Panc1 (cell line): ENCODE data around the gene NPHP1. TPM values are rescaled to one million over a fixed set of nuclear protein-coding genes. Genes with fewer than 3 reads are reported as not detected.

Experiments
- ATAC-seq: fragments of 200-7000 bp; cut with Tn5 transposase; 2 replicates; pipeline ENCODE4 v1.9.1; 2020; ENCODE audit warnings: mild to moderate bottlenecking, moderate library complexity
- BruUV-seq: library from RNA; stranded (reverse); fragments of 400-500 nt; replicated peaks from 2 replicates; lab custom pipeline; 2021; lab: Mats Ljungman, UMichigan
- CTCF ChIA-PET: fragments of 300-600 bp; sonication (Branson Sonifier 250); formaldehyde crosslinking; loops from one replicate; lab custom pipeline; 2022; ENCODE audit warnings: antibody characterized with exemption; lab: Charles Lee
- POLR2A ChIA-PET: fragments of 300-600 bp; sonication (Branson Sonifier 250); formaldehyde crosslinking; loops from one replicate; lab custom pipeline; 2022; ENCODE audit warnings: antibody characterized with exemption; lab: Charles Lee
- DNase-seq: peaks from one replicate; pipeline ENCODE4 v3.0.0-alpha.2; 2010; ENCODE audit warnings: low read depth, low spot score
- H3K27ac ChIP-seq: 2 replicates; pipeline ENCODE4 v1.5.1; 2011; ENCODE audit warnings: mild to moderate bottlenecking, low read length, inconsistent platforms
- H3K27me3 ChIP-seq: fragments of 200-500 bp; sonication (Bioruptor generic); 2 replicates; pipeline ENCODE4 v1.6.0; 2014; ENCODE audit warnings: low read length, inconsistent platforms; ENCODE audit not compliant: control insufficient read depth, insufficient read depth
- H3K36me3 ChIP-seq: fragments of 200-500 bp; sonication (Bioruptor generic); 2 replicates; pipeline ENCODE4 v1.5.1; 2014; ENCODE audit warnings: inconsistent platforms, mild to moderate bottlenecking, low read length, moderate library complexity; ENCODE audit not compliant: control insufficient read depth, insufficient read depth
- H3K4me1 ChIP-seq: 2 replicates; pipeline ENCODE4 v1.5.1; 2011; ENCODE audit warnings: inconsistent platforms, mild to moderate bottlenecking, low read length, moderate library complexity; ENCODE audit not compliant: control insufficient read depth, insufficient read depth
- H3K4me3 ChIP-seq, 2 experiments: 2 replicates each; pipeline ENCODE4 v1.5.1; 2011 to 2012; ENCODE audit warnings: low read depth in 2 of 2, low read length in 2 of 2, mild to moderate bottlenecking in 2 of 2, inconsistent platforms in 1 of 2, moderate library complexity in 1 of 2
- H3K9me3 ChIP-seq: fragments of 200-500 bp; sonication (Bioruptor generic); 2 replicates; pipeline ENCODE4 v1.5.1; 2014; ENCODE audit warnings: low read depth, mild to moderate bottlenecking, inconsistent platforms, low read length, moderate library complexity; ENCODE audit not compliant: control insufficient read depth, insufficient read depth
- POLR2AphosphoS5 ChIP-seq: IDR thresholded peaks from 2 replicates; pipeline ENCODE4 v1.6.1; 2012; ENCODE audit warnings: mild to moderate bottlenecking, low read depth, low read length, moderate library complexity
- SIN3A ChIP-seq: IDR thresholded peaks from 2 replicates; pipeline ENCODE4 v1.6.1; 2012; ENCODE audit warnings: low read depth, mild to moderate bottlenecking, low read length, moderate library complexity, borderline replicate concordance; ENCODE audit not compliant: insufficient read depth
- TCF7L2 ChIP-seq: IDR thresholded peaks from 2 replicates; pipeline ENCODE4 v1.6.1; 2011; ENCODE audit warnings: mild to moderate bottlenecking, low read depth, low read length, inconsistent platforms
- in situ Hi-C: cut with HindIII; loops from 2 replicates; pipeline ENCODE4 v1.10.0; 2016; ENCODE audit warnings: low sequenced_read_pairs, low pct_unique_long_range_greater_than_20kb
- intact Hi-C: fragments of 100-400 bp; cut with micrococcal nuclease; formaldehyde crosslinking; loops from one replicate; pipeline ENCODE4 v1.10.0; 2022; ENCODE audit not compliant: unreplicated experiment
- total RNA-seq: library from RNA; stranded (reverse); gene quantifications from one replicate; pipeline ENCODE4 v1.2.1, GENCODE V29; 2021; ENCODE audit not compliant: unreplicated experiment
- TF ChIP-seq, protein P1 (sequence below): fragments of 450-650 bp; IDR thresholded peaks from 2 replicates; pipeline ENCODE4 v1.5.1; 2017; ENCODE audit warnings: mild to moderate bottlenecking
- TF ChIP-seq, protein P2 (sequence below), 2 experiments: IDR thresholded peaks; 2 replicates each; pipeline ENCODE4 v1.6.1; 2011 to 2012; ENCODE audit warnings: low read depth in 2 of 2, control low read depth in 1 of 2, low read length in 1 of 2, mild to moderate bottlenecking in 1 of 2, moderate library complexity in 1 of 2; ENCODE audit not compliant: insufficient read depth in 1 of 2

NPHP1 gene
- total RNA-seq, 1 experiment from 2014 or later: 7.2 TPM

DNA sequence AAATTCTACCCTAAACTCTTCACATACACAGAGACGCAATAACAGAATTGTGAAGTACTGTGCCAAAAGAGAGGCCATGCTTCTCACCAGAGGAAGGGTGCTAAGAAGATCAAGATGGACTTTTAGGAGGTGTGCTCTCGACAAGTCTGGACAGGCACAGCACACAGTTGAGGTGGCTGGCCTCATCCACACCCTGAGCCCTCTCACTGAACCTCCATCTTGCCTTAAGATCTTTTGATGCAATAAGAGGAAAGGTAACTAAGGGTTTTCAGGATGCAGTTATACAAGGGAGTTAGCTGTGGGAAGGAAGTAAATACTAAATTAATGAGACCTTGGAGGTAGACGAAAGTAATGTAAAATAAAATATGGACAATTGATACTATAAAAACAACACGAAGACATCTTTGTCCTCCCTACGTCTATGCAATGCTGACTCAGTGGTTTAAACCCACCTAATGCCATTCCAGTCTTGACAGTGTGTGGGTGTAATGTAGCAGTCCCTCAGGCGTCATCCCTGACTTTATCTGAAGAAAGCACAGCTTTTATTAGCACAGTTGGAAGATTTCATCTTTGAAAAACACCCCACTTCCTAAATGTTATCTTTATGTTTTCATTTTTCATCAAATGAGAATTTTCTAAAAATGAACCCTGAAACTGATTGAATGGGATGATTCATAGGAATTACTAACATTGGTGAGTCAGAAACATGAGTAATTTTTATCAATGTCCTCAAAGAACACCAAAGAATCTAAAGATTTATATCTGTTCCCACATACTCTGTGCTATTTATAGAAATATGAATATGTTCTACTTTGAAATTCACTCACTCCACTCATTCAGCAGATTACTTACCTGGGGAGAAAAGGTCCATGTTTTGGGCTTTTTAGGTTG, 55.2 kb downstream of the NPHP1 start:
- POLR2A ChIA-PET: no interaction called here
- Histone ChIP-seq H3K27ac (peak overlapping the region; percentile 72), H3K4me3 (no peak overlapping the region), H3K27me3 (no peaks in the 10 kb centered on the region), H3K9me3 (peaks cover 8% of the 10 kb centered on the region), H3K4me1 (peaks cover 7% of the 10 kb centered on the region; the same call in 1 of the 2 replicates), H3K36me3 (no peaks in the 10 kb centered on the region)
- intact Hi-C loops (no loop called here), in situ Hi-C loops (no loop called here)
- CTCF ChIA-PET: no interaction called here
- no peak for DNase-seq
- peak; percentile 84 for ATAC-seq
- TF ChIP-seq, protein P1, sequence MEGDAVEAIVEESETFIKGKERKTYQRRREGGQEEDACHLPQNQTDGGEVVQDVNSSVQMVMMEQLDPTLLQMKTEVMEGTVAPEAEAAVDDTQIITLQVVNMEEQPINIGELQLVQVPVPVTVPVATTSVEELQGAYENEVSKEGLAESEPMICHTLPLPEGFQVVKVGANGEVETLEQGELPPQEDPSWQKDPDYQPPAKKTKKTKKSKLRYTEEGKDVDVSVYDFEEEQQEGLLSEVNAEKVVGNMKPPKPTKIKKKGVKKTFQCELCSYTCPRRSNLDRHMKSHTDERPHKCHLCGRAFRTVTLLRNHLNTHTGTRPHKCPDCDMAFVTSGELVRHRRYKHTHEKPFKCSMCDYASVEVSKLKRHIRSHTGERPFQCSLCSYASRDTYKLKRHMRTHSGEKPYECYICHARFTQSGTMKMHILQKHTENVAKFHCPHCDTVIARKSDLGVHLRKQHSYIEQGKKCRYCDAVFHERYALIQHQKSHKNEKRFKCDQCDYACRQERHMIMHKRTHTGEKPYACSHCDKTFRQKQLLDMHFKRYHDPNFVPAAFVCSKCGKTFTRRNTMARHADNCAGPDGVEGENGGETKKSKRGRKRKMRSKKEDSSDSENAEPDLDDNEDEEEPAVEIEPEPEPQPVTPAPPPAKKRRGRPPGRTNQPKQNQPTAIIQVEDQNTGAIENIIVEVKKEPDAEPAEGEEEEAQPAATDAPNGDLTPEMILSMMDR: no peak
- TF ChIP-seq SIN3A: no peak
- TF ChIP-seq TCF7L2: no peak
- TF ChIP-seq POLR2AphosphoS5: no peak
- TF ChIP-seq, protein P2, sequence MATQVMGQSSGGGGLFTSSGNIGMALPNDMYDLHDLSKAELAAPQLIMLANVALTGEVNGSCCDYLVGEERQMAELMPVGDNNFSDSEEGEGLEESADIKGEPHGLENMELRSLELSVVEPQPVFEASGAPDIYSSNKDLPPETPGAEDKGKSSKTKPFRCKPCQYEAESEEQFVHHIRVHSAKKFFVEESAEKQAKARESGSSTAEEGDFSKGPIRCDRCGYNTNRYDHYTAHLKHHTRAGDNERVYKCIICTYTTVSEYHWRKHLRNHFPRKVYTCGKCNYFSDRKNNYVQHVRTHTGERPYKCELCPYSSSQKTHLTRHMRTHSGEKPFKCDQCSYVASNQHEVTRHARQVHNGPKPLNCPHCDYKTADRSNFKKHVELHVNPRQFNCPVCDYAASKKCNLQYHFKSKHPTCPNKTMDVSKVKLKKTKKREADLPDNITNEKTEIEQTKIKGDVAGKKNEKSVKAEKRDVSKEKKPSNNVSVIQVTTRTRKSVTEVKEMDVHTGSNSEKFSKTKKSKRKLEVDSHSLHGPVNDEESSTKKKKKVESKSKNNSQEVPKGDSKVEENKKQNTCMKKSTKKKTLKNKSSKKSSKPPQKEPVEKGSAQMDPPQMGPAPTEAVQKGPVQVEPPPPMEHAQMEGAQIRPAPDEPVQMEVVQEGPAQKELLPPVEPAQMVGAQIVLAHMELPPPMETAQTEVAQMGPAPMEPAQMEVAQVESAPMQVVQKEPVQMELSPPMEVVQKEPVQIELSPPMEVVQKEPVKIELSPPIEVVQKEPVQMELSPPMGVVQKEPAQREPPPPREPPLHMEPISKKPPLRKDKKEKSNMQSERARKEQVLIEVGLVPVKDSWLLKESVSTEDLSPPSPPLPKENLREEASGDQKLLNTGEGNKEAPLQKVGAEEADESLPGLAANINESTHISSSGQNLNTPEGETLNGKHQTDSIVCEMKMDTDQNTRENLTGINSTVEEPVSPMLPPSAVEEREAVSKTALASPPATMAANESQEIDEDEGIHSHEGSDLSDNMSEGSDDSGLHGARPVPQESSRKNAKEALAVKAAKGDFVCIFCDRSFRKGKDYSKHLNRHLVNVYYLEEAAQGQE (IDR thresholded peaks at IDR 0.05; ENCODE audit: insufficient read depth in 1 of 2, low read depth in 2 of 2, low read length in 1 of 2): no peak
- no TSS peak for BruUV-seq

DNA sequence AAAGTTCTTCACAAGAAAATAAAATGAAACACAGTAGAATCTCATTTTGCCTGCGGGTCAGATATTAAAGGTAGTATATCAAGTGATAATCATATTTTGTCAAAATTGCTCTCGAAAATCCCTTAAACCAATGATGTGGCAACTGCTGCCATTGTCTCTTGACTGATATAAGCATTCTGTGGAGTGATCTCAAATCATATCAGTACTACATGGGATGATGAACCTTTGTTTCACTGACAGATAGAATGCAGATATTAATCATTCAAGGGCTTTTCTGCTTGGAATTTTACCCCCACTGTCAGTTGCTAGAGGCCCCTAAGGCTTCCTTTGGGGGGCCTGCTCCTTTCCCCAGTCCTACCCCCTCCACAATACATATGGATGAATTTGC, 57.9 kb downstream of the NPHP1 start:
- in situ Hi-C loops: no loop called here
- DNase-seq (no peak), ATAC-seq (no peak)
- Histone ChIP-seq H3K9me3 (peaks cover 4% of the 10 kb centered on the region; the same call in 1 of the 2 replicates), H3K4me1 (peaks cover 7% of the 10 kb centered on the region; the same call in 1 of the 2 replicates), H3K27ac (no peak overlapping the region; the same call in 1 of the 2 replicates), H3K4me3 (no peak overlapping the region), H3K36me3 (no peaks in the 10 kb centered on the region), H3K27me3 (no peaks in the 10 kb centered on the region)
- TF ChIP-seq, protein P2 (IDR thresholded peaks at IDR 0.05; ENCODE audit: insufficient read depth in 1 of 2, low read depth in 2 of 2, low read length in 1 of 2): no peak
- TF ChIP-seq TCF7L2 (no peak), SIN3A (no peak), POLR2AphosphoS5 (no peak)
- intact Hi-C loops: no loop called here
- ChIA-PET POLR2A (no interaction called here), CTCF (no interaction called here)
- no TSS peak for BruUV-seq
